Keratinocyte (primary cell): ENCODE measurements around the gene SLC2A11. TPM values are rescaled to one million over a fixed set of nuclear protein-coding genes. Genes with fewer than 3 reads are reported as not detected.

Source experiments
- DNase-seq: peaks from one replicate; pipeline ENCODE4 v3.0.0-alpha.2; 2011; ENCODE audit warnings: low read depth, missing footprints, low spot score
- FAIRE-seq: peaks from 2 replicates; lab custom pipeline; 2011; peaks lifted over from hg19 to GRCh38; lab: Jason Lieb, UNC
- H2AFZ ChIP-seq: 2 replicates; pipeline ENCODE4 v1.6.0; 2012; ENCODE audit warnings: low read length, control low read depth, inconsistent platforms; ENCODE audit not compliant: control insufficient read depth
- H3K27ac ChIP-seq: 2 replicates; pipeline ENCODE4 v1.5.1; 2011; ENCODE audit warnings: low read length; ENCODE audit not compliant: control insufficient read depth, insufficient read depth
- H3K27me3 ChIP-seq: 3 replicates; pipeline ENCODE4 v1.6.0; 2011; ENCODE audit warnings: low read length; ENCODE audit not compliant: control insufficient read depth, insufficient read depth; ENCODE audit errors: extremely low read depth
- H3K36me3 ChIP-seq, 2 experiments: 2 replicates in 1 of 2; 3 replicates in 1 of 2; pipeline ENCODE4 v1.5.1; 2011; ENCODE audit warnings: low read length in 2 of 2, mild to moderate bottlenecking in 1 of 2; ENCODE audit not compliant: control insufficient read depth in 2 of 2, insufficient read depth in 2 of 2; ENCODE audit errors: extremely low read depth in 1 of 2
- H3K4me1 ChIP-seq: 3 replicates; pipeline ENCODE4 v1.5.1; 2011; ENCODE audit warnings: low read length; ENCODE audit not compliant: control insufficient read depth, insufficient read depth; ENCODE audit errors: extremely low read depth
- H3K4me2 ChIP-seq: 3 replicates; pipeline ENCODE4 v1.6.0; 2011; ENCODE audit warnings: low read depth, low read length; ENCODE audit not compliant: control insufficient read depth, insufficient read depth; ENCODE audit errors: extremely low read depth
- H3K4me3 ChIP-seq, 3 experiments: fragments of 200-600 bp in 1 of 3; sonication (generic) in 1 of 3; 2 replicates in 2 of 3; 3 replicates in 1 of 3; pipeline ENCODE4 v1.5.1; 2011 to 2016; ENCODE audit warnings: low read length in 3 of 3, mild to moderate bottlenecking in 3 of 3, control low read depth in 2 of 3, inconsistent platforms in 1 of 3, low read depth in 1 of 3, mixed read lengths in 1 of 3, mixed run types in 1 of 3, moderate library complexity in 1 of 3; ENCODE audit not compliant: control insufficient read depth in 2 of 3, insufficient read depth in 2 of 3; ENCODE audit errors: extremely low read depth in 1 of 3
- H3K79me2 ChIP-seq: 2 replicates; pipeline ENCODE4 v1.6.0; 2012; ENCODE audit warnings: low read length; ENCODE audit not compliant: control insufficient read depth, insufficient read depth
- H3K9ac ChIP-seq: 3 replicates; pipeline ENCODE4 v1.6.0; 2011; ENCODE audit warnings: low read length; ENCODE audit not compliant: control insufficient read depth, insufficient read depth; ENCODE audit errors: extremely low read depth
- H3K9me1 ChIP-seq: 3 replicates; pipeline ENCODE4 v1.6.0; 2011; ENCODE audit warnings: low read length; ENCODE audit not compliant: control insufficient read depth, insufficient read depth; ENCODE audit errors: extremely low read depth
- H3K9me3 ChIP-seq: 2 replicates; pipeline ENCODE4 v1.5.1; 2012; ENCODE audit warnings: low read depth, low read length; ENCODE audit not compliant: control insufficient read depth
- H4K20me1 ChIP-seq: 3 replicates; pipeline ENCODE4 v1.6.0; 2011; ENCODE audit warnings: low read length; ENCODE audit not compliant: control insufficient read depth, insufficient read depth; ENCODE audit errors: extremely low read depth
- CTCF ChIP-seq, 3 experiments: IDR thresholded peaks in 1 of 3; conservative IDR thresholded peaks in 1 of 3; optimal IDR thresholded peaks in 1 of 3; 2 replicates in 2 of 3; 3 replicates in 1 of 3; pipeline versions ENCODE3 to v1.5.1; 2011; ENCODE audit warnings: low read length in 3 of 3, mild to moderate bottlenecking in 3 of 3, moderate library complexity in 2 of 3, control low read depth in 1 of 3, inconsistent platforms in 1 of 3; ENCODE audit not compliant: insufficient read depth in 2 of 3; ENCODE audit errors: extremely low read depth in 1 of 3
- EZH2 ChIP-seq: IDR thresholded peaks from one replicate; pipeline ENCODE4 v1.6.1; 2012; ENCODE audit warnings: inconsistent platforms, mild to moderate bottlenecking, low read length, moderate library complexity
- dilution Hi-C: fragments of 300-500 bp; cut with MboI; formaldehyde crosslinking; loops from one replicate; pipeline ENCODE4 v1.7.0; 2020; ENCODE audit warnings: low sequenced_read_pairs; ENCODE audit not compliant: extremely low pct_ligation_motif_present
- polyA plus RNA-seq, 5 experiments: library from polyadenylated mRNA; depleted of rRNA in 3 of 5; stranded (reverse) in 3 of 5; stranded (forward) in 1 of 5; unstranded in 1 of 5; fragments of >200 nt; gene quantifications; 1 replicate in 1 of 5; 2 replicates in 3 of 5; 3 replicates in 1 of 5; pipeline versions ENCODE4 v1.2.1 to v1.2.3, GENCODE V29; 2011 to 2012; ENCODE audit warnings: missing spikeins in 2 of 5, low read depth in 1 of 5, low replicate concordance in 1 of 5

Gene SLC2A11
- polyA plus RNA-seq, 1 donor (not counting 4 experiments of a cell fraction or from before 2014, with no cell fraction given), result 6.0 TPM

GRCh38 chr22:23889620-23890019, 31.9 kb downstream of the SLC2A11 start:
- Histone ChIP-seq H3K79me2 (peaks cover under 1% of the 10 kb centered on the region), H3K4me1 (peaks cover 15% of the 10 kb centered on the region), H4K20me1 (no peaks in the 10 kb centered on the region), H3K9ac (no peak overlapping the region), H3K27me3 (no peaks in the 10 kb centered on the region), H3K4me3 (no peak overlapping the region), H3K36me3 (no peaks in the 10 kb centered on the region), H3K4me2 (no peak overlapping the region), H2AFZ (no peak overlapping the region), H3K9me3 (no peaks in the 10 kb centered on the region), H3K27ac (no peak overlapping the region), H3K9me1 (no peaks in the 10 kb centered on the region)
- no peak for TF ChIP-seq EZH2
- no peak for TF ChIP-seq CTCF (optimal IDR thresholded peaks at IDR 0.05 in 1 of 3, IDR thresholded peaks at IDR 0.05 in 1 of 3, conservative IDR thresholded peaks at IDR 0.05 in 1 of 3; ENCODE audit: extremely low read depth in 1 of 3, insufficient read depth in 2 of 3, low read length in 3 of 3)
- dilution Hi-C loops, result no loop called here
- FAIRE-seq, result no peak
- no peak for DNase-seq

GRCh38 chr22:23891726-23892125, 34.1 kb downstream of the SLC2A11 start:
- H3K36me3 ChIP-seq, result peaks cover 8 to 10% of the 10 kb centered on the region in 2 experiments
- H2AFZ ChIP-seq, result no peak overlapping the region
- no peak overlapping the region for H3K27ac ChIP-seq
- H3K9me3 ChIP-seq, result no peaks in the 10 kb centered on the region
- H3K4me3 ChIP-seq, result no peak overlapping the region
- no peaks in the 10 kb centered on the region for H3K27me3 ChIP-seq
- peaks cover 17% of the 10 kb centered on the region for H3K79me2 ChIP-seq
- H4K20me1 ChIP-seq, result peaks cover 6% of the 10 kb centered on the region
- no peak for FAIRE-seq
- peaks cover 23% of the 10 kb centered on the region for H3K4me1 ChIP-seq
- DNase-seq, result no peak
- no peaks in the 10 kb centered on the region for H3K9me1 ChIP-seq
- no peak overlapping the region for H3K4me2 ChIP-seq
- no peak overlapping the region for H3K9ac ChIP-seq
- TF ChIP-seq CTCF (optimal IDR thresholded peaks at IDR 0.05 in 1 of 3, IDR thresholded peaks at IDR 0.05 in 1 of 3, conservative IDR thresholded peaks at IDR 0.05 in 1 of 3; ENCODE audit: extremely low read depth in 1 of 3, insufficient read depth in 2 of 3, low read length in 3 of 3) (no peak), EZH2 (no peak)
- dilution Hi-C loops, result no loop called here
